ENCODE data around the gene RABGGTA. TPM values are rescaled to one million over a fixed set of nuclear protein-coding genes. Genes with fewer than 3 reads are reported as not detected.
"Not testable (repeated sequence)": the region's sequence is repeated elsewhere in the genome, so short reads cannot be mapped to it uniquely, and the experiment has no call there.

Gene RABGGTA
- total RNA-seq, 1 donor from 2014 or later: 22.8 TPM

GRCh38 chr14:24224618-24225071 lies 46.8 kb downstream of the RABGGTA start:
- H3K27me3 Mint-ChIP-seq (ENCODE audit: low read depth): no peaks in the 10 kb centered on the region
- no peaks in the 10 kb centered on the region for H3K36me3 Mint-ChIP-seq (ENCODE audit: low read depth)
- no peaks in the 10 kb centered on the region for H3K9me3 Mint-ChIP-seq
- DNase-seq (ENCODE audit: low read depth, low spot score): no peak
- TF ChIP-seq, protein P1, sequence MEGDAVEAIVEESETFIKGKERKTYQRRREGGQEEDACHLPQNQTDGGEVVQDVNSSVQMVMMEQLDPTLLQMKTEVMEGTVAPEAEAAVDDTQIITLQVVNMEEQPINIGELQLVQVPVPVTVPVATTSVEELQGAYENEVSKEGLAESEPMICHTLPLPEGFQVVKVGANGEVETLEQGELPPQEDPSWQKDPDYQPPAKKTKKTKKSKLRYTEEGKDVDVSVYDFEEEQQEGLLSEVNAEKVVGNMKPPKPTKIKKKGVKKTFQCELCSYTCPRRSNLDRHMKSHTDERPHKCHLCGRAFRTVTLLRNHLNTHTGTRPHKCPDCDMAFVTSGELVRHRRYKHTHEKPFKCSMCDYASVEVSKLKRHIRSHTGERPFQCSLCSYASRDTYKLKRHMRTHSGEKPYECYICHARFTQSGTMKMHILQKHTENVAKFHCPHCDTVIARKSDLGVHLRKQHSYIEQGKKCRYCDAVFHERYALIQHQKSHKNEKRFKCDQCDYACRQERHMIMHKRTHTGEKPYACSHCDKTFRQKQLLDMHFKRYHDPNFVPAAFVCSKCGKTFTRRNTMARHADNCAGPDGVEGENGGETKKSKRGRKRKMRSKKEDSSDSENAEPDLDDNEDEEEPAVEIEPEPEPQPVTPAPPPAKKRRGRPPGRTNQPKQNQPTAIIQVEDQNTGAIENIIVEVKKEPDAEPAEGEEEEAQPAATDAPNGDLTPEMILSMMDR (conservative IDR thresholded peaks at IDR 0.05): no peak
- H3K4me3 Mint-ChIP-seq: peak overlapping the region; percentile 6
- H3K27ac Mint-ChIP-seq (ENCODE audit: unreplicated experiment): no peak overlapping the region
- peaks cover 5% of the 10 kb centered on the region for H3K4me1 Mint-ChIP-seq

DNA sequence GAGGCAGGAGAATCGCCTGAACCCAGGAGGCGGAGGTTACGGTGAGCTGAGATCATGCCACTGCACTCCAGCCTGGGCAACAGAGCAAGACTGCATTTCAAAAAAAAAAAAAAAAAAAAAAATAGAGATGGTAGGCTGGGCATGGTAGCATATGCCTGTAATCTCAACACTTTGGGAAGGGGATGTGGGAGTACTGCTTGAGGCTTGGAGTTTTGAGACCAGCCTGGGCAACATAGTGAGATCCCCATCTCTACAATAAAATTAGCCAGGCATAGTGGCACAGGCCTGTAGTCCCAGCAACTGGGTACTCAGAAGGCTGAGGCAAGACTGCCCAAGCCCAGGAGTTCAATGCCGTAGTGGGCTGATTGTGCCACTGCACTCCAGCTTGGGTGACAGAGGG lies 48.4 kb downstream of the RABGGTA start:
- H3K27me3 Mint-ChIP-seq (ENCODE audit: low read depth); H3K4me3 Mint-ChIP-seq; DNase-seq (ENCODE audit: low read depth, low spot score); H3K27ac Mint-ChIP-seq (ENCODE audit: unreplicated experiment); H3K4me1 Mint-ChIP-seq; H3K36me3 Mint-ChIP-seq (ENCODE audit: low read depth); H3K9me3 Mint-ChIP-seq: not testable (repeated sequence)

- Mint-ChIP-seq H3K36me3 (ENCODE audit: low read depth) (peaks cover 2% of the 10 kb centered on the region), H3K9me3 (no peaks in the 10 kb centered on the region), H3K27ac (ENCODE audit: unreplicated experiment) (no peak overlapping the region), H3K4me1 (peaks cover 12% of the 10 kb centered on the region), H3K27me3 (ENCODE audit: low read depth) (no peaks in the 10 kb centered on the region), H3K4me3 (no peak overlapping the region)
- DNase-seq (ENCODE audit: low read depth, low spot score): no peak
- TF ChIP-seq, protein P1 (conservative IDR thresholded peaks at IDR 0.05): no peak
Measured at GRCh38 chr14:24219521-24219920, 51.9 kb downstream of the RABGGTA start.

DNA sequence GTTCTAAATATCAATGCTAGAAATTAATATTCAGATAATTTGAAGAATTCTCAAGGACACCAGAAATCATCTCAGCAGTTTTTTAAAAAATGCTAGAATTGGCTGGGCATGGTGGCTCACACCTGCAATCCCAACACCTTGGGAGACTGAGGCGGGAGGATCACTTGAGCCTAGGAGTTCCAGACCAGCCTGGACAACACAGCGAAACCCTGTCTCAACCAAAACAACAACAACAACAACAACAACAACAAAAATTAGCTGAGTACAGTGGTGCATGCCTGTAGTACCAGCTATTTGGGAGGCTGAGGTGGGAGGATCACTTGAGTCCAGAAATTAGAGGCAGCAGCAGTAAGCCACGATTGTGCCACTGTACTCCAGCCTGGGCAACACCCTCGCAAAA lies 52.3 kb downstream of the RABGGTA start:
- Mint-ChIP-seq H3K36me3 (ENCODE audit: low read depth) (peaks cover 5% of the 10 kb centered on the region), H3K4me1 (peaks cover 16% of the 10 kb centered on the region), H3K4me3 (no peak overlapping the region), H3K27me3 (ENCODE audit: low read depth) (no peaks in the 10 kb centered on the region), H3K27ac (ENCODE audit: unreplicated experiment) (no peak overlapping the region), H3K9me3 (no peaks in the 10 kb centered on the region)
- TF ChIP-seq, protein P1 (conservative IDR thresholded peaks at IDR 0.05): no peak
- no peak for DNase-seq (ENCODE audit: low read depth, low spot score)

- H3K4me3 Mint-ChIP-seq: peak overlapping the region; percentile 91
- H3K27me3 Mint-ChIP-seq (ENCODE audit: low read depth); H3K36me3 Mint-ChIP-seq (ENCODE audit: low read depth); DNase-seq (ENCODE audit: low read depth, low spot score); H3K27ac Mint-ChIP-seq (ENCODE audit: unreplicated experiment); H3K9me3 Mint-ChIP-seq: not testable (repeated sequence)
- peaks cover 30% of the 10 kb centered on the region for H3K4me1 Mint-ChIP-seq
Measured at GRCh38 chr14:24216876-24217275, 54.5 kb downstream of the RABGGTA start.

DNA sequence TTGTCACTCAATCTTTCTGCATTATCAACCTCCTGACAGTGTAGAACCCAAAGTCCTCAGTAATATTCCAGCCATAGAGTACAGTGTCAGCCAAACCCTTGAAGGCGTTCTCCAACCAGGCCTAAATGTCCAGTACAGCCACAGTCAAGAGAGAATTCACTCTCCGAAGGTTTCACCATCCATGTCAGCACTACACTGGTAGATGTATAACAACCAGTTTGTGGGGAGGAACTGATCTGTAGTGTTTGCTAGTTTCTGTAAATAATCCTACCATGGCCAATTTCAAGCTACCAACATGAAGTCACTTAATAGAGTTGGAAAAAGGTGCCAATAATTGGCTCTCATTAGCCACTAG lies 55.1 kb downstream of the RABGGTA start:
- H3K4me3 Mint-ChIP-seq: peak overlapping the region; percentile 91

More for the DNA sequence above, 55.1 kb downstream of the RABGGTA start:
- Mint-ChIP-seq H3K27ac (ENCODE audit: unreplicated experiment) (peak overlapping the region; percentile 7), H3K4me1 (peaks cover 35% of the 10 kb centered on the region), H3K36me3 (ENCODE audit: low read depth) (peaks cover 8% of the 10 kb centered on the region), H3K27me3 (ENCODE audit: low read depth) (no peaks in the 10 kb centered on the region), H3K9me3 (no peaks in the 10 kb centered on the region)
- TF ChIP-seq, protein P1 (conservative IDR thresholded peaks at IDR 0.05): no peak
- no peak for DNase-seq (ENCODE audit: low read depth, low spot score)

Other genes with a start within 250 kb of the RABGGTA start
- 9.3 and 9.4 TPM in 2 replicates for gene CARMIL3, start 219.6 kb downstream of the RABGGTA start, total RNA-seq
- not detected in 2 replicates for gene CPNE6, start 200.0 kb downstream of the RABGGTA start, total RNA-seq
- 26.1 and 26.7 TPM in 2 replicates for gene PCK2, start 177.3 kb downstream of the RABGGTA start, total RNA-seq
- gene DCAF11, start 156.8 kb downstream of the RABGGTA start, total RNA-seq: 52.5 and 53.9 TPM in 2 replicates
- 1.2 and 2.3 TPM in 2 replicates for gene NRL, start 156.6 kb downstream of the RABGGTA start, total RNA-seq
- 0.42 and 0.66 TPM in 2 replicates for gene FITM1, start 140.9 kb downstream of the RABGGTA start, total RNA-seq
- 81.4 and 88.5 TPM in 2 replicates for gene PSME1, start 135.4 kb downstream of the RABGGTA start, total RNA-seq
- 28.3 and 30.3 TPM in 2 replicates for gene EMC9, start 130.0 kb downstream of the RABGGTA start, total RNA-seq
- gene PSME2, start 125.0 kb downstream of the RABGGTA start, total RNA-seq: 125 and 131 TPM in 2 replicates
- gene RNF31, start 124.1 kb downstream of the RABGGTA start, total RNA-seq: 65.5 and 82.2 TPM in 2 replicates
- 22.9 and 23.0 TPM in 2 replicates for gene IRF9, start 110.3 kb downstream of the RABGGTA start, total RNA-seq
- 160 and 163 TPM in 2 replicates for gene REC8, start 99.5 kb downstream of the RABGGTA start, total RNA-seq
- gene IPO4, start 82.8 kb downstream of the RABGGTA start, total RNA-seq: 88.3 and 88.7 TPM in 2 replicates
- 45.6 and 47.4 TPM in 2 replicates for gene TM9SF1, start 76.2 kb downstream of the RABGGTA start, total RNA-seq
- 0.47 and 0.48 TPM in 2 replicates for gene TSSK4, start 65.9 kb downstream of the RABGGTA start, total RNA-seq
- 42.2 and 44.7 TPM in 2 replicates for gene CHMP4A, start 58.1 kb downstream of the RABGGTA start, total RNA-seq
- gene MDP1, start 55.5 kb downstream of the RABGGTA start, total RNA-seq: 19.0 and 25.9 TPM in 2 replicates
- gene NEDD8, start 39.2 kb downstream of the RABGGTA start, total RNA-seq: 191 and 208 TPM in 2 replicates
- 64.0 and 66.2 TPM in 2 replicates for gene GMPR2, start 38.7 kb downstream of the RABGGTA start, total RNA-seq
- 63.4 and 66.7 TPM in 2 replicates for gene TINF2, start 29.0 kb downstream of the RABGGTA start, total RNA-seq
- gene TGM1, start 8.4 kb downstream of the RABGGTA start, total RNA-seq: 4.5 and 6.4 TPM in 2 replicates
- 17.2 and 19.1 TPM in 2 replicates for gene DHRS1, start 28.2 kb upstream of the RABGGTA start, total RNA-seq
- 34.5 and 34.8 TPM in 2 replicates for gene NOP9, start 28.3 kb upstream of the RABGGTA start, total RNA-seq
- gene CIDEB, start 36.4 kb upstream of the RABGGTA start, total RNA-seq: not detected in 2 replicates
- gene LTB4R2, start 38.5 kb upstream of the RABGGTA start, total RNA-seq: 7.9 and 9.4 TPM in 2 replicates
- gene LTB4R, start 39.9 kb upstream of the RABGGTA start, total RNA-seq: 4.7 and 5.3 TPM in 2 replicates
- gene ADCY4, start 63.5 kb upstream of the RABGGTA start, total RNA-seq: 0.49 TPM in 1 of 2 replicates, not detected in the other
- gene RIPK3, start 68.4 kb upstream of the RABGGTA start, total RNA-seq: not detected in 2 replicates
- 44.3 and 47.8 TPM in 2 replicates for gene NFATC4, start 96.6 kb upstream of the RABGGTA start, total RNA-seq
- 10.3 and 10.4 TPM in 2 replicates for gene NYNRIN, start 127.4 kb upstream of the RABGGTA start, total RNA-seq
- gene CBLN3, start 158.1 kb upstream of the RABGGTA start, total RNA-seq: 0.86 and 1.0 TPM in 2 replicates
- 49.3 and 52.3 TPM in 2 replicates for gene KHNYN, start 158.4 kb upstream of the RABGGTA start, total RNA-seq
- 64.6 and 76.7 TPM in 2 replicates for gene SDR39U1, start 171.2 kb upstream of the RABGGTA start, total RNA-seq
- gene CMA1, start 236.7 kb upstream of the RABGGTA start, total RNA-seq: not detected in 2 replicates